Adrenal gland (tissue), 12 donors: ENCODE data around the gene HS6ST2. TPM values are rescaled to one million over a fixed set of nuclear protein-coding genes. Genes with fewer than 3 reads are reported as not detected.

ENCODE experiments used
- DNase-seq, 7 donors: peaks; one replicate each; pipeline ENCODE4 v3.0.0-alpha.2; 2019 to 2020
- H3K27ac ChIP-seq, 5 donors: fragments of 200-600 bp; sonication (generic) in 4 of 5; 1 replicate in 3 of 5; 2 replicates in 2 of 5; pipeline versions ENCODE4 v1.5.1 to v1.8.0; 2016 to 2020; ENCODE audit warnings: mild to moderate bottlenecking in 1 of 5
- H3K27me3 ChIP-seq: fragments of 200-600 bp; 2 replicates; pipeline ENCODE4 v1.8.0; 2021
- H3K36me3 ChIP-seq, 2 donors: fragments of 200-600 bp; replicated peaks in 1 of 2; 1 replicate in 1 of 2; 2 replicates in 1 of 2; pipeline versions ENCODE4 v1.5.1 to v1.8.0; 2018 to 2022
- H3K4me1 ChIP-seq, 2 donors: fragments of 200-600 bp; replicated peaks in 1 of 2; 1 replicate in 1 of 2; 2 replicates in 1 of 2; pipeline versions ENCODE4 v1.5.1 to v1.8.0; 2018 to 2021
- H3K4me3 ChIP-seq, 4 donors: fragments of 200-600 bp; sonication (generic) in 3 of 4; one replicate each; pipeline ENCODE4 v1.5.1; 2016 to 2018
- H3K9me3 ChIP-seq, 3 donors: fragments of 200-600 bp; sonication (generic) in 1 of 3; replicated peaks in 1 of 3; 1 replicate in 2 of 3; 2 replicates in 1 of 3; pipeline versions ENCODE4 v1.5.1 to v1.8.0; 2016 to 2021
- CTCF ChIP-seq, 6 experiments: fragments of 450-650 bp in 4 of 6; fragments of 200-600 bp in 2 of 6; sonication (generic) in 1 of 6; IDR thresholded peaks; 1 replicate in 5 of 6; 2 replicates in 1 of 6; pipeline versions ENCODE4 v1.5.1 to v1.8.0; 2016 to 2021; ENCODE audit warnings: antibody characterized with exemption in 6 of 6, mild to moderate bottlenecking in 2 of 6, moderate library complexity in 1 of 6
- POLR2A ChIP-seq, 2 donors: fragments of 450-650 bp; IDR thresholded peaks; one replicate each; pipeline ENCODE4 v1.6.1; 2017; ENCODE audit warnings: antibody characterized with exemption in 2 of 2, mild to moderate bottlenecking in 2 of 2, moderate library complexity in 1 of 2
- WGBS, 4 donors: extraction: QIAGEN DNeasy Blood & Tissue Kit in 2 of 4; methylation state at CpG; one replicate each; pipeline versions ENCODE4 v1.1.5 to v1.1.7; 2013 to 2017; 5-methylcytosine and 5-hydroxymethylcytosine counted together
- intact Hi-C, 2 donors: fragments of 100-400 bp; cut with DNase I; formaldehyde crosslinking; loops; one replicate each; pipeline versions ENCODE4 v1.14.1 to v1.15.0; 2022 to 2023
- polyA plus RNA-seq, 3 donors: library from polyadenylated mRNA; stranded (reverse); fragments of 200-250 nt in 2 of 3; fragments of 350-450 nt in 1 of 3; fragmentation: Illumina TruSeq in 1 of 3; extraction: RNeasy Lipid Tissue Mini Kit (QIAGEN cat#74804) in 1 of 3; gene quantifications; one replicate each; pipeline ENCODE4 v1.2.3, GENCODE V29; 2013 to 2014
- total RNA-seq, 9 donors: library from RNA; depleted of rRNA in 4 of 9; stranded (reverse); fragments of >200 nt in 4 of 9; fragments of 120-200 nt in 1 of 9; fragmentation: NEBNext Ultra II Directional in 1 of 9; extraction: Animal tissue kit (Norgen Biotek cat#: 25700) in 1 of 9; gene quantifications; one replicate each; pipeline versions ENCODE4 v1.1.0 to v1.2.4, GENCODE V29; 2013 to 2023
- donor health status: healthy with polysubstance abuse.
- donor health status: Bipolar disorder and iron deficiency.
- donor health status: DM: yes; HTN: yes; CAD: no.
- donor health status: DM: no; HTN: no; CAD: no.
- donor health status: DM: no; HTN: no; CAD: no.
- donor health status: DM: yes; HTN: yes; CAD: no.

The HS6ST2 gene
- total and polyA plus RNA-seq, 12 donors, result 0.24 to 6.0 (median 1.3) TPM

- Histone ChIP-seq H3K4me3 (no peak overlapping the region), H3K4me1 (no peaks in the 10 kb centered on the region), H3K27me3 (peaks cover 8% of the 10 kb centered on the region), H3K9me3 (no peaks in the 10 kb centered on the region), H3K27ac (no peak overlapping the region), H3K36me3 (no peaks in the 10 kb centered on the region)
- intact Hi-C loops, result no loop called here
- DNase-seq, result no peak
- TF ChIP-seq CTCF (IDR thresholded peaks at IDR 0.05) (no peak), POLR2A (IDR thresholded peaks at IDR 0.05) (no peak)
These were observed 98.2 kb downstream of the HS6ST2 start for GRCh38 chrX:132860200-132860599.

- intact Hi-C loops, result no loop called here
- TF ChIP-seq POLR2A (IDR thresholded peaks at IDR 0.05), result no peak
- no peak for TF ChIP-seq CTCF (IDR thresholded peaks at IDR 0.05)
- H3K9me3 ChIP-seq, result no peaks in the 10 kb centered on the region
- H3K4me3 ChIP-seq, result no peak overlapping the region
- no peaks in the 10 kb centered on the region for H3K36me3 ChIP-seq
- no peaks in the 10 kb centered on the region for H3K4me1 ChIP-seq
- H3K27me3 ChIP-seq, result peaks cover 4% of the 10 kb centered on the region
- DNase-seq, result no peak
- no peak overlapping the region for H3K27ac ChIP-seq
These were observed 100.4 kb downstream of the HS6ST2 start for GRCh38 chrX:132858018-132858417.

GRCh38 chrX:132855780-132856341, 102.6 kb downstream of the HS6ST2 start:
- H3K27me3 ChIP-seq, result peaks cover 16% of the 10 kb centered on the region
- H3K4me1 ChIP-seq, result no peaks in the 10 kb centered on the region
- H3K4me3 ChIP-seq, result no peak overlapping the region
- no peaks in the 10 kb centered on the region for H3K9me3 ChIP-seq
- TF ChIP-seq CTCF (IDR thresholded peaks at IDR 0.05) (no peak), POLR2A (IDR thresholded peaks at IDR 0.05) (no peak)
- intact Hi-C loops, result no loop called here
- H3K27ac ChIP-seq, result no peak overlapping the region
- no peak for DNase-seq
- no peaks in the 10 kb centered on the region for H3K36me3 ChIP-seq
- WGBS, 4 donors, result 60 to 76% (median 65%) methylated on average over 6 of the region's 6 CpGs

GRCh38 chrX:132853040-132853439, 105.4 kb downstream of the HS6ST2 start:
- Histone ChIP-seq H3K9me3 (no peaks in the 10 kb centered on the region), H3K36me3 (no peaks in the 10 kb centered on the region), H3K27me3 (peaks cover 16% of the 10 kb centered on the region), H3K27ac (no peak overlapping the region), H3K4me1 (no peaks in the 10 kb centered on the region), H3K4me3 (no peak overlapping the region)
- 69 to 74% (median 72%) methylated on average over 3 of the region's 3 CpGs for WGBS, 4 donors
- DNase-seq, result no peak
- TF ChIP-seq CTCF (IDR thresholded peaks at IDR 0.05) (no peak), POLR2A (IDR thresholded peaks at IDR 0.05) (no peak)
- intact Hi-C loops, result no loop called here
